Midbrain (tissue), 1 donor: ENCODE data around the gene CELF1.

ENCODE experiments used
- DNase-seq: peaks from one replicate; lab custom pipeline; 2025; lab: John Stamatoyannopoulos, UW

The CELF1 gene

GRCh38 chr11:47446833-47447232 is 106.1 kb downstream of the CELF1 start:
- DNase-seq: no peak

- no peak for DNase-seq
These were observed 107.1 kb downstream of the CELF1 start for GRCh38 chr11:47445840-47446239.

GRCh38 chr11:47443817-47444216 is 109.1 kb downstream of the CELF1 start:
- DNase-seq: no peak

- DNase-seq: no peak
These were observed 109.8 kb downstream of the CELF1 start for GRCh38 chr11:47443028-47443700.

GRCh38 chr11:47442514-47442913 is 110.4 kb downstream of the CELF1 start:
- peak; percentile 55 for DNase-seq

- DNase-seq: no peak
These were observed 111.5 kb downstream of the CELF1 start for GRCh38 chr11:47441421-47441820.

- no peak for DNase-seq
These were observed 112.9 kb downstream of the CELF1 start for GRCh38 chr11:47440054-47440476.

- no peak for DNase-seq
These were observed 114.2 kb downstream of the CELF1 start for GRCh38 chr11:47438721-47439120.

GRCh38 chr11:47437746-47438418 is 115.0 kb downstream of the CELF1 start:
- DNase-seq: peak; percentile 54

- DNase-seq: no peak
These were observed 115.7 kb downstream of the CELF1 start for GRCh38 chr11:47437218-47437745.

- no peak for DNase-seq
These were observed 116.2 kb downstream of the CELF1 start for GRCh38 chr11:47436726-47437125.

GRCh38 chr11:47435687-47436086 is 117.2 kb downstream of the CELF1 start:
- no peak for DNase-seq

- peak; percentile 41 for DNase-seq
These were observed 118.7 kb downstream of the CELF1 start for GRCh38 chr11:47434011-47434786.

- DNase-seq: no peak
These were observed 119.8 kb downstream of the CELF1 start for GRCh38 chr11:47433157-47433556.

GRCh38 chr11:47431356-47432083 is 121.4 kb downstream of the CELF1 start:
- no peak for DNase-seq

- no peak for DNase-seq
These were observed 122.4 kb downstream of the CELF1 start for GRCh38 chr11:47430524-47430923.

- DNase-seq: peak; percentile 98
These were observed 126.6 kb downstream of the CELF1 start, which contains the start of gene PSMC3 for GRCh38 chr11:47426062-47426956. PSMC3 (minus strand) TSS chr11:47426439; CDS start chr11:47426279, 160 bp downstream.

GRCh38 chr11:47425611-47426010 is 127.3 kb downstream of the CELF1 start:
- no peak for DNase-seq

GRCh38 chr11:47418454-47419259 is 134.3 kb downstream of the CELF1 start:
- no peak for DNase-seq

- DNase-seq: no peak
These were observed 135.2 kb downstream of the CELF1 start for GRCh38 chr11:47417712-47418111.
